Suppressor macrophage (primary cell): ENCODE results near the gene SULT1C3.

Experiments used
- DNase-seq, 4 experiments: peaks; one replicate each; pipeline ENCODE4 v3.0.0-alpha.2; 2020 to 2022

Gene SULT1C3

GRCh38 chr2:108304975-108305374, 65.2 kb downstream of the SULT1C3 start:
- DNase-seq: peak in 3 of 4 experiments; percentile 10 to 24 (median 11)

GRCh38 chr2:108305901-108306300, 66.1 kb downstream of the SULT1C3 start:
- no peak for DNase-seq

GRCh38 chr2:108309903-108310302, 70.1 kb downstream of the SULT1C3 start:
- DNase-seq: no peak
